Upper lobe of left lung (tissue), 6 donors: ENCODE results near the gene NRROS. TPM values are rescaled to one million over a fixed set of nuclear protein-coding genes. Genes with fewer than 3 reads are reported as not detected.

Experiments used
- ATAC-seq, 2 donors: fragments of 200-7000 bp; cut with Tn5 transposase; one replicate each; pipeline ENCODE4 v1.9.1; 2022; ENCODE audit warnings: mild to moderate bottlenecking in 2 of 2, moderate library complexity in 2 of 2; ENCODE audit not compliant: low FRiP score in 2 of 2
- DNase-seq, 2 donors: peaks; one replicate each; pipeline ENCODE4 v3.0.0-alpha.2; 2019 to 2020
- H3K27ac ChIP-seq, 4 donors: fragments of 200-600 bp; sonication (generic); one replicate each; pipeline ENCODE4 v1.5.1; 2016 to 2019
- H3K27me3 ChIP-seq, 4 donors: fragments of 200-600 bp; sonication (generic); one replicate each; pipeline ENCODE4 v1.5.1; 2017 to 2019
- H3K36me3 ChIP-seq, 4 donors: fragments of 200-600 bp; sonication (generic); one replicate each; pipeline ENCODE4 v1.5.1; 2016 to 2019
- H3K4me1 ChIP-seq, 4 donors: fragments of 200-600 bp; sonication (generic); one replicate each; pipeline ENCODE4 v1.5.1; 2018 to 2019
- H3K4me3 ChIP-seq, 4 donors: fragments of 200-600 bp; sonication (generic); one replicate each; pipeline ENCODE4 v1.5.1; 2017 to 2019; ENCODE audit warnings: mild to moderate bottlenecking in 2 of 4, moderate library complexity in 1 of 4
- H3K9me3 ChIP-seq, 4 donors: fragments of 200-600 bp; sonication (generic); one replicate each; pipeline ENCODE4 v1.5.1; 2018 to 2019
- EP300 ChIP-seq, 4 donors: sonication (generic); formaldehyde crosslinking; IDR thresholded peaks; one replicate each; pipeline ENCODE4 v1.5.1; 2017; ENCODE audit warnings: antibody characterized with exemption in 4 of 4, control low read depth in 2 of 4
- POLR2A ChIP-seq, 4 donors: fragments of 450-650 bp; IDR thresholded peaks; one replicate each; pipeline ENCODE4 v1.5.1; 2016 to 2017; ENCODE audit warnings: antibody characterized with exemption in 4 of 4, mild to moderate bottlenecking in 2 of 4
- POLR2AphosphoS5 ChIP-seq, 2 donors: sonication (generic); formaldehyde crosslinking; IDR thresholded peaks; one replicate each; pipeline ENCODE4 v1.5.1; 2017; ENCODE audit warnings: antibody characterized with exemption in 2 of 2
- WGBS, 2 donors: methylation state at CpG; one replicate each; pipeline ENCODE4 v1.1.5; 2017 to 2018; 5-methylcytosine and 5-hydroxymethylcytosine counted together
- total RNA-seq, 6 donors: library from RNA; depleted of rRNA in 4 of 6; stranded (reverse); fragments of >200 nt in 4 of 6; gene quantifications; one replicate each; pipeline versions ENCODE4 v1.1.0 to v1.2.1, GENCODE V29; 2016 to 2021
- TF ChIP-seq, protein P1 (sequence below), 6 experiments: fragments of 450-650 bp in 4 of 6; fragments of 200-600 bp in 2 of 6; sonication (generic) in 2 of 6; IDR thresholded peaks; one replicate each; pipeline ENCODE4 v1.5.1; 2016 to 2019; ENCODE audit warnings: antibody characterized with exemption in 6 of 6
- donor health status: DM: no; HTN: no; CAD: no; lungs with moderate emphysema.
- donor health status: DM: no; HTN: yes; CAD: no; lungs with severe emphysema.

NRROS gene
- total RNA-seq, 6 donors from 2014 or later, result 6.5 to 23.2 (median 16.4) TPM

DNA sequence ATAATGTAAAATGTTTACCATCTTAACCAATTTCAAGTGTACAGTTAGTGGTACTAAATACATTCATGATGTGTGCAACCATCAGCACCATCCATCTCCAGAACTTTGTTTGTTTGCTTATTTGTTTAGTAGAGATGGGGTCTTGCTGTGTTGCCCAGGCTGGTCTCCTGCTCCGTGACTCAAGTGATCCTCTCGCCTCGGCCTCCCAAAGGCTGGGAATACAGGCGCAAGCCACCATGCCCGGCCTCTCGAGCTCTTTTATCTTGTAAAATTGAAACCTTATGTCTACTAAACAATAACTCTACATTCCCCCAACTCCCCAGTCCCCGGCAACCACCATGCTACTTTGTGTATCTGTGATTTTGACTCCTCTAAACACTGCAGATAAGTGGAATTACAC, 39.1 kb upstream of the NRROS start:
- H3K27ac ChIP-seq, result no peak overlapping the region
- 89 to 93% methylated on average over 7 of the region's 7 CpGs for WGBS, 2 donors
- TF ChIP-seq POLR2AphosphoS5 (IDR thresholded peaks at IDR 0.05), result no peak
- no peaks in the 10 kb centered on the region for H3K27me3 ChIP-seq
- ATAC-seq, result no peak
- no peak for DNase-seq
- no peaks in the 10 kb centered on the region for H3K9me3 ChIP-seq
- H3K36me3 ChIP-seq, result no peaks in the 10 kb centered on the region
- no peak overlapping the region for H3K4me3 ChIP-seq
- no peaks in the 10 kb centered on the region for H3K4me1 ChIP-seq

DNA sequence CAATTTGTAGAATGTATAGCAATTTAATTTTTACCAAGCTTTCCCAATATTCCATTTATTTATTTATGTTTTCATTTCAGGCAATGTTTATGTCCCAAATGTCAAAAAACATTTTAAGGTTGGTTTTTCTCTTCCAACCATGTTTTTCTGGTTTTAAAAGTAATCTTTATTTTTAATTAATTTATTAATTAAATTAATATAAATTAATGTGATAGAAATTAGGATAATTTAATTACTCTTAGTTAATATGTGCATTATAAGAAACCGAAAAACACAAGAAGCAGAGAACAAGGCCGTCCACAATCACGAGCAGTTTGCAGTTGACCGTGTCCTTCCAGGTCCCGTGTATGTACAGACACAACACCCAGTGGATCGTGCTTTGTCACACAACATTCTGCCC, 36.8 kb upstream of the NRROS start:
- TF ChIP-seq POLR2AphosphoS5 (IDR thresholded peaks at IDR 0.05) (no peak), POLR2A (IDR thresholded peaks at IDR 0.05) (no peak), EP300 (IDR thresholded peaks at IDR 0.05) (no peak)
- TF ChIP-seq, protein P1, sequence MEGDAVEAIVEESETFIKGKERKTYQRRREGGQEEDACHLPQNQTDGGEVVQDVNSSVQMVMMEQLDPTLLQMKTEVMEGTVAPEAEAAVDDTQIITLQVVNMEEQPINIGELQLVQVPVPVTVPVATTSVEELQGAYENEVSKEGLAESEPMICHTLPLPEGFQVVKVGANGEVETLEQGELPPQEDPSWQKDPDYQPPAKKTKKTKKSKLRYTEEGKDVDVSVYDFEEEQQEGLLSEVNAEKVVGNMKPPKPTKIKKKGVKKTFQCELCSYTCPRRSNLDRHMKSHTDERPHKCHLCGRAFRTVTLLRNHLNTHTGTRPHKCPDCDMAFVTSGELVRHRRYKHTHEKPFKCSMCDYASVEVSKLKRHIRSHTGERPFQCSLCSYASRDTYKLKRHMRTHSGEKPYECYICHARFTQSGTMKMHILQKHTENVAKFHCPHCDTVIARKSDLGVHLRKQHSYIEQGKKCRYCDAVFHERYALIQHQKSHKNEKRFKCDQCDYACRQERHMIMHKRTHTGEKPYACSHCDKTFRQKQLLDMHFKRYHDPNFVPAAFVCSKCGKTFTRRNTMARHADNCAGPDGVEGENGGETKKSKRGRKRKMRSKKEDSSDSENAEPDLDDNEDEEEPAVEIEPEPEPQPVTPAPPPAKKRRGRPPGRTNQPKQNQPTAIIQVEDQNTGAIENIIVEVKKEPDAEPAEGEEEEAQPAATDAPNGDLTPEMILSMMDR (IDR thresholded peaks at IDR 0.05), result no peak
- 92% methylated on average over 6 of the region's 6 CpGs for WGBS, 2 donors
- H3K27ac ChIP-seq, result no peak overlapping the region
- DNase-seq, result no peak
- H3K36me3 ChIP-seq, result no peaks in the 10 kb centered on the region
- no peak for ATAC-seq
- H3K27me3 ChIP-seq, result no peaks in the 10 kb centered on the region
- H3K9me3 ChIP-seq, result no peaks in the 10 kb centered on the region
- no peaks in the 10 kb centered on the region for H3K4me1 ChIP-seq
- H3K4me3 ChIP-seq, result no peak overlapping the region

DNA sequence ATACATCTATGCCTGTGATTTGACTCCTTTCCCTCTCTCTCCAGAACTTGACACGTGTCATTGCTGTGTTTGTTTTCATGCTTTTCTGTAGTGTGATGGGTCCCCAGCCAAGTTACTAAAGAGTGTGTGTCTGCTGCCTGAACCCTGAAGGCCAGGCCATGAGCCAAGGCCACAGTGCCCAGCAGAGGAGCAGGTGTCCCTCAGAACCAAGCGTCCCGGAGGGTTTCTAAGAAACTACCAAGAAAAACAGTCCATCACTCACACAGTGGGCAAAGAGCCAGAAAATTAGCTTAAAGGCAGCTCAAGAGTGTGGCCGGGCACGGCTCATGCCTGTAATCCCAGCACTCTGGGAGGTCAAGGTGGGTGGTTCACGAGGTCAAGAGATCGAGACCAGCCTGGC, 35.8 kb upstream of the NRROS start:
- no peak overlapping the region for H3K27ac ChIP-seq
- no peak for ATAC-seq
- H3K9me3 ChIP-seq, result no peaks in the 10 kb centered on the region
- TF ChIP-seq, protein P1 (IDR thresholded peaks at IDR 0.05), result no peak
- TF ChIP-seq POLR2AphosphoS5 (IDR thresholded peaks at IDR 0.05) (no peak), POLR2A (IDR thresholded peaks at IDR 0.05) (no peak), EP300 (IDR thresholded peaks at IDR 0.05) (no peak)
- WGBS, 2 donors, result 59 to 64% methylated on average over 7 of the region's 7 CpGs
- DNase-seq, result no peak
- no peak overlapping the region for H3K4me3 ChIP-seq
- H3K27me3 ChIP-seq, result no peaks in the 10 kb centered on the region
- H3K4me1 ChIP-seq, result no peaks in the 10 kb centered on the region
- no peaks in the 10 kb centered on the region for H3K36me3 ChIP-seq

DNA sequence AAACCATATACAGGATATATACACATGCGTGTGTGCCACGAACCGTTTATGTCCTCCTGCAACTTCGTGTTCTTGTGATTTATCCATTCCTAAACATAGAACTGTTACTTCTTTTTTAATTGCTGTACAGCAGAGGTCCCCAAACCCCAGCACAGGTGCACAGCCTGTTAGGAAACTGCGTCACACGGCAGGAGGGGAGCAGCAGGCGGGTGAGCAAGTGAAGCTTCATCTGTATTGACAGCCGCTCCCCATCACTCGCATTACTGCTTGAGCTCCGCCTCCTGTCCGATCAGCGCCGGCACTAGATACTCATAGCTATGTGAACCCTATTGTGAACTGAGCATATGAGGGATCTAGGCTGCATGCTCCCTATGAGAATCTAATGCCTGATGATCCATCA, 34.9 kb upstream of the NRROS start:
- peaks cover under 1 to 4% (median 1%) of the 10 kb centered on the region in 4 donors for H3K4me1 ChIP-seq
- ATAC-seq (no peak), DNase-seq (no peak)
- H3K36me3 ChIP-seq, result no peaks in the 10 kb centered on the region
- no peak overlapping the region for H3K27ac ChIP-seq
- no peaks in the 10 kb centered on the region for H3K9me3 ChIP-seq
- H3K4me3 ChIP-seq, result no peak overlapping the region
- 57 to 66% methylated on average over 13 of the region's 13 CpGs for WGBS, 2 donors
- no peaks in the 10 kb centered on the region for H3K27me3 ChIP-seq
- TF ChIP-seq POLR2A (IDR thresholded peaks at IDR 0.05), result no peak
- TF ChIP-seq, protein P1 (IDR thresholded peaks at IDR 0.05), result no peak
- TF ChIP-seq EP300 (IDR thresholded peaks at IDR 0.05), result no peak
- TF ChIP-seq POLR2AphosphoS5 (IDR thresholded peaks at IDR 0.05), result no peak

DNA sequence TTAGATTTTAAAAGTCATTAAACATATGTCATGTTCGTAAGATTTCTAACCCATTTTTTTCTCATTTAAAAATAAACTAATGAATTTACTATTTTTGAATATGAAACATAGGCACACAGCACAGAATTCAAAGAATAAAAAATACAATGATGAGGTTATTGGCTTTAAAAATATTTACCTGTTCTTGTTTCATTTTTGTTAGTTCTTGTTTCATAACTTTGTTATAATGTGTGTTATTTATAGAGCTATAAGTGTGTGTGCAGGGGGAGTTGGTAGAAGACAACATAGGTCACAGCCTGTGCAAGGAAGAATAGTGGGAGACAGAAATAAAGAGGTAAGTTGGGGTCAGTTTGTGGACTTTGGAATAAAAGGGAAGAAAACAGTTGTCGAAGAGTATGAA, 30.8 kb upstream of the NRROS start:
- ATAC-seq, result no peak
- Histone ChIP-seq H3K27me3 (no peaks in the 10 kb centered on the region), H3K4me3 (no peak overlapping the region), H3K4me1 (peaks cover 14 to 25% (median 22%) of the 10 kb centered on the region in 4 donors), H3K36me3 (no peaks in the 10 kb centered on the region), H3K9me3 (no peaks in the 10 kb centered on the region), H3K27ac (no peak overlapping the region)
- 93 to 98% methylated on average over 2 of the region's 2 CpGs for WGBS, 2 donors
- no peak for DNase-seq
- TF ChIP-seq POLR2AphosphoS5 (IDR thresholded peaks at IDR 0.05) (no peak), EP300 (IDR thresholded peaks at IDR 0.05) (no peak), POLR2A (IDR thresholded peaks at IDR 0.05) (no peak)
- TF ChIP-seq, protein P1 (IDR thresholded peaks at IDR 0.05), result no peak
